NOMO-1 treated with DMSO at 0.1 percent for 48 hours (cell line): ENCODE measurements around the gene ADAMTS3.

Source experiments
- DNase-seq: peaks from one replicate; lab custom pipeline; 2025; ENCODE audit not compliant: unreplicated experiment; lab: John Stamatoyannopoulos, UW

ADAMTS3 gene

GRCh38 chr4:72351521-72351920 is 217.5 kb downstream of the ADAMTS3 start:
- no peak for DNase-seq

- no peak for DNase-seq
Measured at GRCh38 chr4:72348701-72349100, 220.3 kb downstream of the ADAMTS3 start.

DNA sequence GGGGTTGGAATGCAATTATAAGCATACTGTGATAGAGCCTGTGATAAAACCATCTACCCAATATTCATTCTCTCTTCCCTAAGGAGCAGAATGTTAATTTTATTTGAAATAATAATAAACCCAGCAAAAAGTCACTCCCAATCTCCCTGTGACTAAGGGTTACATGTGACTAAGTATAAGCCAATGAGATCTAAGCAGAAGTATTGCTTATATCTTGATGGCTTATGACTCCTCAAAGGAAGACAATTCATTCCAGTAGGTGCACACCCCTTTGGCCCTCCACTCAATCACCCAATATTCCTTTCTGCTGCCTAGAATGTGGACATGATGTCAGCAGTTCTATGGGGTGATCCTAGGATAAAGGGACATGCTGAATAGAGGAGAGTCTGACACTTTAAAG is 224.6 kb downstream of the ADAMTS3 start:
- DNase-seq: no peak

- DNase-seq: no peak
Measured at GRCh38 chr4:72341432-72341820, 227.6 kb downstream of the ADAMTS3 start.

GRCh38 chr4:72340803-72341431 is 228.1 kb downstream of the ADAMTS3 start:
- DNase-seq: no peak

- DNase-seq: no peak
Measured at GRCh38 chr4:72338060-72338459, 231.0 kb downstream of the ADAMTS3 start.

DNA sequence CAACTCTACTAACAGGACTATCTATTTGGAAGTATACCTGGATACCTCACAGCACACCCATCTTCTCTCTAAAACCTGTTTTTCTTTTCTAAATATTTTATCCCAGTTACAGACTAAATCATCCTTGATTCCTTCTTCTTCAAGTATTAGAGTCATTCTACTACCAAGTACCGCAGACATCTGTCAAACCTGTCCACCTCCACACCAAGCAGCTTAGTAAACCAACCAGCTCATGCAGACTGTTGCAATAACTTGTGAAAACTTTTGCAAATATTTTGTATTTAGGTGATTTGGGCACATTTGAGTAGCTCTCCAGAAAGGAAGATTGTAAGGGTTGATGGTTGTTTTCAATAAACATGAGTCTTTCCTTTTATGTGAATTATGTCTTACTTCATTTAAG is 238.6 kb downstream of the ADAMTS3 start:
- DNase-seq: no peak

DNA sequence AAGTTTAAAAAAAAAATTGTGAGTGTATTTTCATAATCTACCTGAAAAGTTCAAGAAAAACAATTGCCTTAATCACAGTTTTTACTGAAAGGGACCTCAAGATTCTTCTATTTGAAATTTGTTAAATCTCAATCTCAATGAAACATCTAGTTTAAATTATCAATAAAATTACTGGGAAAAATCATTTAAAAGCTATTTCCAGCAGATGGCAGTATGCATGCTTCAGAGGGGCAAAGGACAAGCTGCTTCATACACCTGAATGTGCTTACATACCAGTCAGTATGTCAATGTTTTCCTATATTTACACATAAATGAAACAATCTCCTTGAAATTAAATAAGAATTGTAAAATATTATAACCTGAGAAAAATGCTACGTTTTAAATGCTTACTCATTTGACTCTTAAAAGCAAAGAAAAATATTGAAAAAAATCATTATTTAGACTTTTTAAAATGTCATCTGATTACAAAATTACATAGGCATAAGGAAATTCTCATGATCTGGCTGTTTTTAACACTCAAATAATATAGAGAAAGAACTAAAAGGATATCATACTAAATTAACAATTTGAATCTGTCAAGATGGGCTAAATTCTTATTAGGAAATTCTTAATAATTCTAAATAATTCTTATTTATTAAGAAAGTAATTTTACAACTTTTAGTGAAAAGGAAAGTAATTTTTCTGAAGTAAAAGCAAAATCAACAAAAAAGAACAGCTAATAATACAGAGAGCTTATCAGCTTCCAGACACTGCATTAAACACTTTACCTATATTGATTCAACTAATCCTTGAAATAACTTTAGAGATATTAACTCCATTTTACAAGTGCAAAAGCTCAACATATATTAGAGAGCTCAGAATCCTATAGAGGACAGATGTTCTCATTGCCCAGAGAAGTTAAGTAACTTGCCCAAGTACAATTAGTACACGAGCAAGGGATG is 242.1 kb downstream of the ADAMTS3 start:
- peak; percentile 14 for DNase-seq

DNA sequence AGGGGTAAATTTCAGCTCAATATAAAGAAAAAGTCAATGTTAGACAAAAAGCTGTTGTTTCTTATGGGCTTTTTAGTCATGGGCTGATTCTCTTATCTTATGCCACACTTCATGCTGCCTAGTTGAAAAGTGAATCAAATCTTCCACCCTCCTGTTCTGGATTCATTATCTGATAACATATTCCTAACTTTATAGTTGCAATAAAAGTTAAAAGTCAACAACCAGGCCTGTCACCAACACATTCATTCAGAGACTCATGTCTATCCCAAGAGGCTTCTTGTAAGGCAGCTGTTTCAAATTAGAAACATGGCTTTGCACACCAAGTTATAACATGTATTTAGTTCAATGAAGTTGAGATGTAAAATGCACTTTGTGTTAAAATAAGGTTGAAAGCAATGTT is 243.8 kb downstream of the ADAMTS3 start:
- no peak for DNase-seq

DNA sequence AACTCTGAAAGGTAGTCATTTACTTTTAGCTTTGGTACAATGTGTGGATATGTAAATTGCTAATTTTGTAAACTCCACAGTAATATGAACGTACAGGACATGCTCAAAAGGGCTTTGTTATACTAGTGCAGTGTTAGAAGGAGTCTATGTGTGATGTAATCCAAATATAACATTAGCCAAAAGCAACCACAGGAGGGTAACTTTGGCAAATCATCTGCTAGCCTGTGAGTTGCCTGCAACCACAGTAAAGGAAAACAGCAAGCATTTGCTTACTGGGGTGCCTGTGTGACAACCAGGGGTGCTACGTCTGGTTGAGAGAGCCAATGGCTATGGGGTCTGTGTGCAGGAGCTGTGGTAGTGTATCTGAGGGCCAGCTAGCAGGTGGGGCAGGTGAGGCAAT is 245.8 kb downstream of the ADAMTS3 start:
- no peak for DNase-seq

DNA sequence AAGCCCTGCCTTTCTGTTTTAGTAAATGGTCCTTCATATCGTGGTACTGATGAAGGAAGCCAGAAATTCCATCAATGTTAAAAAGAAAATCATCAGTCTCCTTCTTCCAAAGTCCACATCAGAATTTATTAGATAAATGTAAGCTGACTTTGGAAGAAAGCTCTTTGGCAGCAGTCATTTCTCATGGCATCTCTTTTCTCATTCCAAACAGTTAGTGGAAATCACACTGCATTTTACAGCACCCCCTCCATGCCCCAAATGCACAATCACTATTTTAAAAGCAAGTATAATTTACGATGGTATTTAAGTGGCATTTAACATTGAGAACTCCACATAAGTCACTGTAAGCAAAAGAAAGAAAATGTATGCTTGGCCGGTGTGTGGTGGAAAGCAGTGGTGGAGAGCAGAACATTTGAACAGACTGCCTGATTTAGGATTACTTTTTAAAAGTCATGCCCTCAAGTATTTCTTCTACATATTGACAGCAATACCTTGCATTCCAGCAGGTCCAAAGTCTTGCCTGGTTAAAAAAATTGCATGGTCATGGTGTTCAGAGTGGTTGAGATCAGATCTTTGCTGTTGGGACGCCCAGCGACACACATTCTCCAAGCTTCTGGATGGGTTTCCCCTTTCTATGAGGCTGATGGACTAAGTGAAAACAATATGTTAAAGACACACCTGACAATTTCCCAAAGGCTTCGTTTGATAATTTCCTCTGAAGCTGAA is 248.6 kb downstream of the ADAMTS3 start:
- no peak for DNase-seq

GRCh38 chr4:72319601-72320021 is 249.4 kb downstream of the ADAMTS3 start:
- DNase-seq: no peak

DNA sequence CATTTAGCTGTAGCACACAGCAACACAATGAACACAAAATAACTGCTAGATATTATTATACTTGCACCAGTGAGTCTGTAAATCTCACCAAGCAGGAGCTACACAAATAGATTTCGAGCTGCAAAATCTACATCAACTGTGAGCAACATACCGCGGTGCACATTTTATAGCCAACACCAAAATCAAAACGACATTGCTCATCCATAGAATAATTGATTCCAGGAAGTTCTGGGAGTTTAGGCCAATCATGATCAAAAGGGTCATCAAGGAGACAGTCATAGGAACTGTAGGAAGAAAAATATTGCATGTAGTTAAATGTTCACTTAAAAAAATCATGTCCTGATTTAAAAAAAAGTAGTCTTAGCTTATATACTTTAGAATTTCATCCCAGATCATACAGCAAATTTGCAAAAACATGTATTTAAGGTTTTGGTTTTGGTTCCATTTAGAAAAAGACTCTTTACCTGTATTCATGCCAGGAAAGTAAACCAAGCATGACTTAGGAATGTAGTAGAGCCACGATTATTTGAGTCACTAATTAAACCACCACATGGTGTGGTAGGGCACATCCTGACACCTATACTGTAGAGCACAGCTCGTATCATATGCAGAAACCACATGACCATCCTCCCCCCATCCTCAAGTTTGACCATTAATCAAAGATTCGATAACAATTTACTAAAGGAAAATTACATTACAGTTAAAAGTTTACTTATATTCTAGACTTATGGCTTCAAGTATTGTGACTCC is 250.4 kb downstream of the ADAMTS3 start:
- no peak for DNase-seq

GRCh38 chr4:72314869-72315268 is 254.2 kb downstream of the ADAMTS3 start:
- DNase-seq: no peak

GRCh38 chr4:72313121-72313520 is 255.9 kb downstream of the ADAMTS3 start:
- DNase-seq: no peak

- no peak for DNase-seq
Measured at GRCh38 chr4:72312032-72312650, 256.9 kb downstream of the ADAMTS3 start.

GRCh38 chr4:72311291-72311690 is 257.7 kb downstream of the ADAMTS3 start:
- no peak for DNase-seq

- DNase-seq: no peak
Measured at GRCh38 chr4:72305620-72306019, 263.4 kb downstream of the ADAMTS3 start.

DNA sequence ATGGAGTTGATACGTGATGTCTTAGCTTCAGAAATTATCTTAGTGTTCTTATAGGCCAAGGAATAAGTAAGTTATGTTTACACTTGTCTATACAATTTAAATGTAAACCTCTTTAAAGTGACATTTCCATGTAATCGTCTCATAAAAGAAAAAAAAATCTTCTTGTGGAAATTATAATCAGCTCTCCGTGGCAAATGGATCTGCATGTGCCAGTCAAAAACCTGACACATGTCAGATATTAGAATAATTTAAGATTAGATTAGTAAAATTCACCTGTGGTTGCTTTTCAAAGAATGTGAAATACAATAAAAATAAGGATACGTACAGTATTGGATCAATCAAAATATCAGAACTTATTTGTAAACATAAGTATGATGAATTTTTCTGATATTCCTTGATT is 263.9 kb downstream of the ADAMTS3 start:
- no peak for DNase-seq

DNA sequence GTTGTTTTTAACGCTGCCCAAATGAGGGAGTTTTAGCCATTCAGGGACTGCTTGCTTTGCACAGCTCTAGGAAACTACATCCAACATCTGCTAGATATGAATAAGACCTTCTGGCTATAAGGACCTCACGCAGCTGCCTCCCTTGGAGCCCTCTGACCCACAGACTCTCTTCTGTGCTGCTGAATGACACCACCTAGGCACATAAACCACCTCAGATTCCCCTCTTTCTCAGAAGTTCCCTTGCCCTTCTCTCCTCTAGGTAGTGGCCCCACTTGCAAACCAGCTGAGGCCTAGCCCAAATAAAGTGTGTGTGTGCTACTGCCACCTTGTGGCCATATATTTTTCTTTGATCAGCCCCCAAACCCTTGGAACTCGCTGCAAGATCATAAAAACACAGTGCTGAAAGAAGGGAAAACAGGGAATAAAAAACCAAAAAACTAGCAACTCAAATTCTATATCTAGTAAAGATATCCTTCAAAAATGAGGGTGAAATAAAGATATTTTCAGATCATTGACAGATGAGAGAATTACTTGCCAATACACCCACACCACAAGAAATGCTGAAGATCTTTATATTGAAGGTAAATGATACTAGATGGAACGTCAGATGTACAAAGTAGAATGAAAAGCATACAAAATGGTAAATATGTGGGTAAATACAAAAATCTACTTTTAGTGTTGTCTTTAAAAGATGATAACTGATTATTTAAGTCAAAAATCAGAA is 265.9 kb downstream of the ADAMTS3 start:
- DNase-seq: peak; percentile 4
